ENCODE data around the gene IVD.

IVD gene

DNA sequence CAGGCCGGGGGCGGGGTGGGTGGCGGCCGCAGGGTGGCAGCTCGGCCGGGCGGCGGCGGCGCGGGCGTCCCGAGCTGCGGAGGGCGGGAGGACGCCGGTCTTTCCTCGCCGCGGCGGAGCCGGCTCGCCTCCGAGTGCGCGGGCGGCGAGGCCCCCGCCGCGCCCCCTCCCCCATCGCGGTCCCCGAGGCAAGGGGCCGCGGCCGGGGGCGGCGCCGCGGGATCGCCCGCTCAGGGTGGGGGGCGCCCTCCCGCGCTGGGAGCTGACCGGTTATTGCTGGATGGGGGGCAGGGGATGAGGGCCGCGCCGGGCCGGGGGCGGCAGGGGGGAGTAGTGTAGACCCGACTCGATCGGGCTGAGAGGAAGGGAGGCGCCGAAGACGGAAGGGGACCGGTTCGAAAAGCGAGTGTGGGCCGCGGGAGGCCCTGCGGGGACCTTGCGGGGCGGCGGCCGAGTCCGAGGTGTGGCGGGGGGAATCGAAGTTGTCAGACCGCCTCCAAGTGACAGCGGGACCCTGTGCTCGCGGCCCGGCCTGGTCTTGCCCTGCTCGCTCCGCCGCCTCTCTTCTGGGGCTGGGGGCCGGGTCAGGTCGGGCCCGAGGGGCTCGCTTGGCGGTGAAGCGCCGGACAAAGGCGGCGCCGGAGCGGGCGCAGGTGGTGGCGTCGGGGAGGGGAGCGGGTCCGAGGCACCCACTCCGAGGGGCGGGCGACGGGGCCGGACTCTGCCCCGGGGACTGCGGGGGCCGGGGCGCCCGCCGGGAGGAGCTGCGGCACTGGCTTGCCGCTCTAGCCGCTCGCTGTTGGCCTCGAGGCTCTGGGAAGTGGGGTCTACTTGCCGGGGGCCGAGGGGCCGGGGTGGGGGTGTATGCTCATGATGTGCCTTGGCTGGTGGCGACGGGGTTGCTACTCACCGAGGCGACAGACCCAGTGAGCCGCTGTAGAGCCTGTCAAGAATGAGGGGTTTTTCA lies 36.3 kb downstream of the IVD start:
- Histone ChIP-seq H3K4me3 (ENCODE audit: low read depth, low read length) (peak overlapping the region; percentile 71), H3K9ac (ENCODE audit: low read depth, low read length) (peak overlapping the region; percentile 58), H3K9me3 (ENCODE audit: control insufficient read depth, insufficient read depth, low read length) (no peaks in the 10 kb centered on the region), H3K4me1 (ENCODE audit: control insufficient read depth, insufficient read depth, low read length) (peaks cover 66% of the 10 kb centered on the region), H3K27me3 (ENCODE audit: control insufficient read depth, insufficient read depth, low read length) (peaks cover 10% of the 10 kb centered on the region; the same call in 1 of the 2 replicates), H3K27ac (ENCODE audit: low read depth, low read length) (peak overlapping the region; percentile 85), H3K36me3 (ENCODE audit: control insufficient read depth, insufficient read depth, low read length) (peaks cover 9% of the 10 kb centered on the region; the same call in 1 of the 2 replicates)

DNA sequence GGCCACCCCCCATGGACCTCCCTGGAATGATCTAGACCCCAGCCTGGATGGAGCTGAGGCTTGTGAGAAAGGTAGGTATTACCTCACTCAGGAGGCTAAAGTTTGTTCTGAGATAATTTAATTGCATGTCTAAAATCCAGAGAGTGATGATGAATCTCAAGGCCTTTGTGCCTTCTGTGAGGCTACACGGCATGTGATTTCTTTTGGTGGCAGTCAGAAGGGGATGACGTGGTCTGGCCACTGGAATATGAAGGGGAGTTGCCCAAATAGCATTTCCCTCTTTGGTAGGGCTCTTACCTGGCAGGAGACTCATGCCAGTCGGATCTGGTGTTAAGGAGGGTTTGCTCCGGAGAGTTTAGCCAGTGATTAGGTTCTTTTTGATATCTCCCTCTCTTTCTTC lies 37.7 kb downstream of the IVD start:
- H3K9ac ChIP-seq (ENCODE audit: low read depth, low read length): no peak overlapping the region
- no peaks in the 10 kb centered on the region for H3K9me3 ChIP-seq (ENCODE audit: control insufficient read depth, insufficient read depth, low read length)
- no peak overlapping the region for H3K27ac ChIP-seq (ENCODE audit: low read depth, low read length)
- H3K36me3 ChIP-seq (ENCODE audit: control insufficient read depth, insufficient read depth, low read length): peaks cover 10% of the 10 kb centered on the region
- peaks cover 3% of the 10 kb centered on the region; the same call in 1 of the 2 replicates for H3K27me3 ChIP-seq (ENCODE audit: control insufficient read depth, insufficient read depth, low read length)
- H3K4me3 ChIP-seq (ENCODE audit: low read depth, low read length): no peak overlapping the region
- H3K4me1 ChIP-seq (ENCODE audit: control insufficient read depth, insufficient read depth, low read length): peaks cover 52% of the 10 kb centered on the region

DNA sequence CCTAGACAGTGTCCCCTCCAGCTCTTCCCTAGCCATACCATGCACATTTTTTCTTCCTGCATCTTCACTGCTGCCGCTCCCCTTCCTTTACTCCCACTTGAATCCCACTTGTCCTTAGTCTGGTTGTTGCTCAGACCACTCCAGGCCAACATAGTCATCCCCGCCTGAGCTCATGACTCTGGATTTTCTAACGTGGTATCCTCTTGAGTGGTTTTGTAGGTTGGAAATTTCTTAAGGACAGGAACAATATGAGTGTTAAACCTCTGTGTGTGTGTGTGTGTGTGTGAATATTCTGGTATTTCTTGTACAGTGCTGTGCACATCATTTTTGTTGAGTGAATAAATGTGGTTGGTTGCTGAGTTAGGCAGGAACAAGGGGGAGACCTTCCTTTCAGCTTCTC lies 38.3 kb downstream of the IVD start:
- Histone ChIP-seq H3K27me3 (ENCODE audit: control insufficient read depth, insufficient read depth, low read length) (no peaks in the 10 kb centered on the region), H3K4me1 (ENCODE audit: control insufficient read depth, insufficient read depth, low read length) (peaks cover 46% of the 10 kb centered on the region), H3K9me3 (ENCODE audit: control insufficient read depth, insufficient read depth, low read length) (no peaks in the 10 kb centered on the region), H3K27ac (ENCODE audit: low read depth, low read length) (no peak overlapping the region), H3K9ac (ENCODE audit: low read depth, low read length) (no peak overlapping the region), H3K36me3 (ENCODE audit: control insufficient read depth, insufficient read depth, low read length) (peaks cover 14% of the 10 kb centered on the region), H3K4me3 (ENCODE audit: low read depth, low read length) (no peak overlapping the region)

DNA sequence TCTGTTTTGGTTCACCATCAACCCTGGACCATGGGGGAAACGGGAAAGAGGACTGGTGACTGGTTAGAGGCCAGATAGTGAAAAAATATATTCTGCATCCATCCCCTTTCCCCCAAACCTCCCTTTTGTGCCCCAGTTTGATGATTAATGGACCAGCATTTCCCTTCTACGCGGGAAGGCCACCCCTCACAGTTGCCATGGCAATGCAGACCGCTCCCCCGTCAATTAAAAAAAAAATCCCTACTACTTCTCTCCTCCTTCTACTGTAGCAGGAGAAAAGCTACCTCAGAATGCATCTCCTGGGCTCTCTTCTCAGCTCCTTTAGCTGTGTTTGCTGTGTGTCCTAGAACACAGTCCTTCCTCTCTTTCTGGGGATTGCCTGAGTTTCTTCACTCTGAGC lies 39.1 kb downstream of the IVD start:
- no peak overlapping the region for H3K9ac ChIP-seq (ENCODE audit: low read depth, low read length)
- no peaks in the 10 kb centered on the region for H3K9me3 ChIP-seq (ENCODE audit: control insufficient read depth, insufficient read depth, low read length)

DNA sequence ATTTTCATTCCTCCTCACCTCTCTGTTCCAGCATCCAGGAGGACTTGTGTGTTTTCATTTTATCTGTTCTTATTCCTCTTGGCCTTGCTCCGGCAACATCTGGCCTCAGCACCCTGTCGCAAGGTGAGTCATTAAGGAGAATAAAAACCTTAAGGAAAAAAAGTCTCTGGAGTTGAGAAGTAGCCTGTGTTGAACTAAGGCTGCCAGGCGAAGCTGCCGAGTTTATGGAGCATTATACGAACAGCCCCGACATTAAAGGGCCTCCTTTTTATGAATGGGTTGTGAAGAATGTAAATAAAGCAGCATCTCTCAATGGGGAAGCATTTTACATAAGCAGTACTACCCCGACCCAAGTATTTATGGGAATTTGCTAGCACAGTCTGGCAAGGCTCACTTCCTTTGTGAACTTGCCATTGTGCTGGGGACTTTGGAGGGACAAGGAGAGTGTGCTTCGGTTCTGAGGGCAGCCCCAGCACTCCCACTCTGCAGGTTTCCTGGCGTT lies 39.9 kb downstream of the IVD start:
- peaks cover 46% of the 10 kb centered on the region for H3K4me1 ChIP-seq (ENCODE audit: control insufficient read depth, insufficient read depth, low read length)
- no peak overlapping the region for H3K9ac ChIP-seq (ENCODE audit: low read depth, low read length)
- H3K27me3 ChIP-seq (ENCODE audit: control insufficient read depth, insufficient read depth, low read length): no peaks in the 10 kb centered on the region
- H3K27ac ChIP-seq (ENCODE audit: low read depth, low read length): peak overlapping the region; percentile 78
- peak overlapping the region; percentile 31; the same call in 1 of the 2 replicates for H3K4me3 ChIP-seq (ENCODE audit: low read depth, low read length)
- no peaks in the 10 kb centered on the region for H3K9me3 ChIP-seq (ENCODE audit: control insufficient read depth, insufficient read depth, low read length)
- peaks cover 18% of the 10 kb centered on the region for H3K36me3 ChIP-seq (ENCODE audit: control insufficient read depth, insufficient read depth, low read length)

More for the DNA sequence above, 39.1 kb downstream of the IVD start:
- Histone ChIP-seq H3K4me3 (ENCODE audit: low read depth, low read length) (no peak overlapping the region), H3K27me3 (ENCODE audit: control insufficient read depth, insufficient read depth, low read length) (no peaks in the 10 kb centered on the region), H3K36me3 (ENCODE audit: control insufficient read depth, insufficient read depth, low read length) (peaks cover 18% of the 10 kb centered on the region), H3K4me1 (ENCODE audit: control insufficient read depth, insufficient read depth, low read length) (peaks cover 40% of the 10 kb centered on the region), H3K27ac (ENCODE audit: low read depth, low read length) (no peak overlapping the region)

DNA sequence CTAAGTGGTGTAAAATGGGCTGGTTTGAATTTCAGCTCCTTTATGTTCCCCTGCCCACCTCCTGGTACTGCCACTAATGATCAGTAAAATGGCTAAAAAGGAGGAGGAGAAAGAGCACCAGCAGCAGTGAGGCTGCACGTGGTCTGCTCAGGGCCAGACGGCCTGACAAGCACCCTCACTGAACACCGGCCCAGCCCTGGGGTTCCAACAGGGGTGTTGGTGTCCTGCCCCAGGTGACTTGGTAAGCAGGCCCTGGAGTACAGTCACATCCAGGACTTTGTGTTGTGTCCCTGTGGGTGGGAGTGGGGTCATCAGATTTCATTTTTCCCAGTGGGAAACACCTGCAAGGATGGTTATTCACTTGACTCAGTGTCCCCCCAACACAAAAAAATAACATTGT lies 40.5 kb downstream of the IVD start:
- peak overlapping the region; percentile 78 for H3K27ac ChIP-seq (ENCODE audit: low read depth, low read length)

DNA sequence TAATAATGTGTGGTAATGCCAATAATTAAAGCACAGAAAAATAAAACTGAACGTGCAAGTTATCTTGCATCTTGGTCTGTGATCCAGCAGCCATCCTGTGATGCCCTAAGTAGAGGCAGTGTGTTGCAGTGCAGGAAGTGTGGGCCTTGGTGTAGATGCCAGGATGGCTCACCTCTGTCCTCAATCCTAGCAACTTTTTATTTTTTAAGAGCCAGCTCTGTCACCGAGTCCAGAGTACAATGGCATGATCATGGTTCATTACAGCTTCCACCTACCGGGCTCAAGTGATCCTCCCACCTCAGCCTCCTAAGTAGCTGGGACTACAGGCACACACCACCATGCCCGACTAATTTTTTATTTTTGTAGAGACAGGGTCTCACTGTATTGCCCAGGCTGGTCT lies 42.8 kb downstream of the IVD start:
- peaks cover 61% of the 10 kb centered on the region for H3K4me1 ChIP-seq (ENCODE audit: control insufficient read depth, insufficient read depth, low read length)
- no peaks in the 10 kb centered on the region for H3K9me3 ChIP-seq (ENCODE audit: control insufficient read depth, insufficient read depth, low read length)
- no peak overlapping the region for H3K4me3 ChIP-seq (ENCODE audit: low read depth, low read length)
- no peak overlapping the region for H3K9ac ChIP-seq (ENCODE audit: low read depth, low read length)
- H3K27ac ChIP-seq (ENCODE audit: low read depth, low read length): no peak overlapping the region
- H3K27me3 ChIP-seq (ENCODE audit: control insufficient read depth, insufficient read depth, low read length): no peaks in the 10 kb centered on the region
- H3K36me3 ChIP-seq (ENCODE audit: control insufficient read depth, insufficient read depth, low read length): peaks cover 18% of the 10 kb centered on the region

More for the DNA sequence above, 40.5 kb downstream of the IVD start:
- Histone ChIP-seq H3K36me3 (ENCODE audit: control insufficient read depth, insufficient read depth, low read length) (peaks cover 18% of the 10 kb centered on the region), H3K4me1 (ENCODE audit: control insufficient read depth, insufficient read depth, low read length) (peaks cover 50% of the 10 kb centered on the region), H3K9me3 (ENCODE audit: control insufficient read depth, insufficient read depth, low read length) (no peaks in the 10 kb centered on the region), H3K9ac (ENCODE audit: low read depth, low read length) (no peak overlapping the region), H3K27me3 (ENCODE audit: control insufficient read depth, insufficient read depth, low read length) (no peaks in the 10 kb centered on the region), H3K4me3 (ENCODE audit: low read depth, low read length) (no peak overlapping the region)

DNA sequence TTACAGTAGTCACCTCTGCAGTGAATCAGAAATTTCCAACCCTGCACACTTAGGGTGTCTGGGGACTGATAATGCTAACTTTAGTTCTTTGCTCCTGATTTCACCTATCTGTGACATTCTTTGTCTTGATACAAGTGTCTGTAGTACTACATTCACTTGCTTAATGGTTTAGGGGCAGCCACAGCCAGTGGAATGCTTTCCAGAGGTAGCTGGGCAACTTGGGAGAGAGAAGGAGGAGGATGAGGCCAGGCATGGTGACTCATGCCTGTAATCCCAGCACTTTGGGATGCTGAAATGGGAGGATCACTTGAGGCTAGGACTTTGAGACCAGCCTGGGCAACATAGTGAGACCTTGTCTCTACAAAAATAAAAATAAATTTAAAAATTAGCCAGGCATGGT lies 43.7 kb downstream of the IVD start:
- Histone ChIP-seq H3K27me3 (ENCODE audit: control insufficient read depth, insufficient read depth, low read length) (no peaks in the 10 kb centered on the region), H3K4me1 (ENCODE audit: control insufficient read depth, insufficient read depth, low read length) (peaks cover 55% of the 10 kb centered on the region), H3K36me3 (ENCODE audit: control insufficient read depth, insufficient read depth, low read length) (peaks cover 18% of the 10 kb centered on the region), H3K9ac (ENCODE audit: low read depth, low read length) (no peak overlapping the region), H3K4me3 (ENCODE audit: low read depth, low read length) (no peak overlapping the region), H3K27ac (ENCODE audit: low read depth, low read length) (no peak overlapping the region), H3K9me3 (ENCODE audit: control insufficient read depth, insufficient read depth, low read length) (no peaks in the 10 kb centered on the region)

DNA sequence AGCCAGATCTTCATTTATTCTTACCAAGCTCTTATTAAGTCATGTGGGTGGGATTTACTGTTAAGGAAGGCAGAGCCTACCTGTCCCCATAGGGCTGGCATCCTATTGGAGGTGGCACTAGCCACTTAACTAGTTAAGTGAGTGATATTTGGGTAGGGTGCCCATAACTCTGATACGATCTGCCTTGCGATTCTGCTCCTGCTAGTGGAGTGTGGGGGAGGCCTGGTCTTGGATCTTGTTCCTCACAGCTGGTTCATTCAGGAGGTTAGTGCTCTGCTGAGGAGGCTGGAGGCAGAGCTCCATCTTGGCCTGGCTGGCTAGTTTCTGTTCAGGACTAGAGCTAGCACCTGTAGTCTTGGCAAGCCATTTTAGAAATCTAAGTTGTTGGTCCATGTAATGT lies 44.5 kb downstream of the IVD start:
- no peaks in the 10 kb centered on the region for H3K9me3 ChIP-seq (ENCODE audit: control insufficient read depth, insufficient read depth, low read length)
- H3K27ac ChIP-seq (ENCODE audit: low read depth, low read length): no peak overlapping the region
- H3K27me3 ChIP-seq (ENCODE audit: control insufficient read depth, insufficient read depth, low read length): no peaks in the 10 kb centered on the region
- peaks cover 51% of the 10 kb centered on the region for H3K4me1 ChIP-seq (ENCODE audit: control insufficient read depth, insufficient read depth, low read length)
- H3K4me3 ChIP-seq (ENCODE audit: low read depth, low read length): no peak overlapping the region
- peaks cover 18% of the 10 kb centered on the region for H3K36me3 ChIP-seq (ENCODE audit: control insufficient read depth, insufficient read depth, low read length)
- H3K9ac ChIP-seq (ENCODE audit: low read depth, low read length): no peak overlapping the region

DNA sequence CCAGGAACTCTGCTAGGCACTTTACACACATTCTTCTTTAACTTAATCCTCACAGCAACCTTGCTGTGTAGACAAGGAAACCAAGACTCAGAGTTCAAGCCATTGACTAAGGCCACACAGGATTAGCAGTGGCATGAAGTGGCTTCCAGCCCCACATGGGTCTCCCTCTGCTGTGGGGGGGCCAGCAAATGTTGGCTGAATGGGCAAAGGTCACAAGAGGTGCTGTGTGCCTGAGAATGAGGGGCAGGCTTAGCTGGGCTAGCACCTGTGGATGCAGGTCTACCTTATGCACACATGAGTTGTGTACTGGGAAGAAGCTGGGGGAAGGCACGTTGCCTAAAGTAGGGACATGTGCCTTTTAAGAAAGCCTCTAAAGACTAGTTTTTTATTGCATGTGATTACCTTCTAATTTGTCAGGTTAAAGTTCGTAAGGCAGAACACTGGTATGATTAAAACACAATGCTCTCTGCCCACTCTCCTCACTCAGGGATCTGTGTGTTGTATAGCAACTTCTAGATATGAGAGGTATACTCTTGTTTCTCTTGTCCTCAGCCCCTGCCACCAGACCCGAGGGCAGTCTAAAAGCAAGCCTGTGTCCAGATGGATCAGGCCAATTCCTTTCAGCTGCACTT lies 46.0 kb downstream of the IVD start:
- no peak overlapping the region for H3K4me3 ChIP-seq (ENCODE audit: low read depth, low read length)
- no peak overlapping the region; the same call in 1 of the 2 replicates for H3K9ac ChIP-seq (ENCODE audit: low read depth, low read length)
- H3K27me3 ChIP-seq (ENCODE audit: control insufficient read depth, insufficient read depth, low read length): no peaks in the 10 kb centered on the region
- peaks cover 9% of the 10 kb centered on the region; the same call in 1 of the 2 replicates for H3K36me3 ChIP-seq (ENCODE audit: control insufficient read depth, insufficient read depth, low read length)
- H3K4me1 ChIP-seq (ENCODE audit: control insufficient read depth, insufficient read depth, low read length): peaks cover 48% of the 10 kb centered on the region
- H3K27ac ChIP-seq (ENCODE audit: low read depth, low read length): peak overlapping the region; percentile 28
- H3K9me3 ChIP-seq (ENCODE audit: control insufficient read depth, insufficient read depth, low read length): no peaks in the 10 kb centered on the region
